DOHH2 (cell line): Measurements from ENCODE around the gene ZNF841.

Source experiments
- H3F3A ChIP-seq: fragments of 200-600 bp; sonication (generic), shearing (Covaris generic); 2 replicates; pipeline ENCODE4 v1.6.0; 2016; ENCODE audit warnings: antibody characterized with exemption, mild to moderate bottlenecking; ENCODE audit not compliant: control insufficient read depth, insufficient read depth
- H3K27ac ChIP-seq: fragments of 200-600 bp; sonication (generic); 2 replicates; pipeline ENCODE4 v1.5.1; 2014; ENCODE audit warnings: low read depth, mild to moderate bottlenecking, low read length, moderate library complexity
- H3K27me3 ChIP-seq: fragments of 200-600 bp; sonication (generic); 2 replicates; pipeline ENCODE4 v1.6.1; 2014; ENCODE audit warnings: mild to moderate bottlenecking, low read length, mixed read lengths; ENCODE audit not compliant: control insufficient read depth
- H3K36me3 ChIP-seq: fragments of 200-600 bp; sonication (generic); 2 replicates; pipeline ENCODE4 v1.6.1; 2014; ENCODE audit warnings: mild to moderate bottlenecking, low read length, moderate library complexity, mixed read lengths; ENCODE audit not compliant: control insufficient read depth
- H3K4me1 ChIP-seq: fragments of 200-600 bp; sonication (generic); 2 replicates; pipeline ENCODE4 v1.6.1; 2014; ENCODE audit warnings: mild to moderate bottlenecking, low read length, mixed read lengths; ENCODE audit not compliant: control insufficient read depth
- H3K4me2 ChIP-seq: fragments of 200-600 bp; sonication (generic); 2 replicates; pipeline ENCODE4 v1.6.0; 2014; ENCODE audit warnings: mild to moderate bottlenecking, low read length, moderate library complexity
- H3K4me3 ChIP-seq: fragments of 200-600 bp; sonication (generic); 2 replicates; pipeline ENCODE4 v1.5.1; 2014; ENCODE audit warnings: mild to moderate bottlenecking, low read length, mixed read lengths
- H3K79me2 ChIP-seq: fragments of 200-600 bp; sonication (generic); 2 replicates; pipeline ENCODE4 v1.6.1; 2014; ENCODE audit warnings: mild to moderate bottlenecking, low read length, mixed read lengths; ENCODE audit not compliant: control insufficient read depth
- H3K9me2 ChIP-seq: fragments of 200-600 bp; sonication (generic); replicated peaks from 2 replicates; pipeline ENCODE4 v1.6.1; 2014; ENCODE audit warnings: mild to moderate bottlenecking, low read length, mixed read lengths; ENCODE audit not compliant: control insufficient read depth
- H3K9me3 ChIP-seq: fragments of 200-600 bp; sonication (generic); 2 replicates; pipeline ENCODE4 v1.6.1; 2014; ENCODE audit warnings: antibody characterized with exemption, low read length, mixed read lengths; ENCODE audit not compliant: control insufficient read depth, insufficient read depth
- H4K20me1 ChIP-seq: fragments of 200-600 bp; sonication (generic); 2 replicates; pipeline ENCODE4 v1.6.0; 2014; ENCODE audit warnings: low read depth, mild to moderate bottlenecking, antibody characterized with exemption, low read length, moderate library complexity; ENCODE audit not compliant: control insufficient read depth, insufficient read depth
- CTCF ChIP-seq: fragments of 200-600 bp; sonication (generic); IDR thresholded peaks from one replicate; pipeline ENCODE4 v1.5.1; 2014; ENCODE audit warnings: antibody characterized with exemption, mild to moderate bottlenecking, low read depth, low read length; ENCODE audit not compliant: poor library complexity, severe bottlenecking
- EZH2phosphoT487 ChIP-seq: fragments of 200-600 bp; sonication (generic); IDR thresholded peaks from 2 replicates; pipeline ENCODE4 v1.6.1; 2017; ENCODE audit warnings: borderline replicate concordance, mild to moderate bottlenecking, antibody characterized with exemption, low read length, moderate library complexity, mixed read lengths

Gene ZNF841

GRCh38 chr19:52140032-52140710 lies 44.6 kb upstream of the ZNF841 start:
- no peak for TF ChIP-seq EZH2phosphoT487
- TF ChIP-seq CTCF = no peak
- H3F3A ChIP-seq = peaks cover 3% of the 10 kb centered on the region; the same call in 1 of the 2 replicates
- H3K27me3 ChIP-seq = no peaks in the 10 kb centered on the region
- peaks cover 16% of the 10 kb centered on the region for H3K4me1 ChIP-seq
- peak overlapping the region; percentile 86; the same call in 1 of the 2 replicates for H3K27ac ChIP-seq
- peak overlapping the region; percentile 97 for H3K4me3 ChIP-seq
- H4K20me1 ChIP-seq = no peaks in the 10 kb centered on the region
- peak overlapping the region; percentile 47 for H3K4me2 ChIP-seq
- H3K36me3 ChIP-seq = peaks cover 15% of the 10 kb centered on the region; the same call in 1 of the 2 replicates
- no peaks in the 10 kb centered on the region for H3K9me2 ChIP-seq
- peaks cover 27% of the 10 kb centered on the region for H3K9me3 ChIP-seq
- peaks cover 40% of the 10 kb centered on the region for H3K79me2 ChIP-seq

GRCh38 chr19:52139252-52140031 lies 43.9 kb upstream of the ZNF841 start, which contains the start of gene ZNF616:
ZNF616 (minus strand) TSS chr19:52139938; CDS start chr19:52130512, 9,426 bp downstream.
- no peaks in the 10 kb centered on the region for H3K9me2 ChIP-seq
- peaks cover 17% of the 10 kb centered on the region for H3K36me3 ChIP-seq
- H3K4me1 ChIP-seq = peaks cover 16% of the 10 kb centered on the region
- no peaks in the 10 kb centered on the region for H4K20me1 ChIP-seq
- peaks cover 34% of the 10 kb centered on the region for H3K9me3 ChIP-seq
- no peak for TF ChIP-seq EZH2phosphoT487
- TF ChIP-seq CTCF = peak; percentile 88
- H3F3A ChIP-seq = peaks cover 3% of the 10 kb centered on the region; the same call in 1 of the 2 replicates
- H3K4me2 ChIP-seq = peak within 1 kb of the TSS; percentile 93
- no peaks in the 10 kb centered on the region for H3K27me3 ChIP-seq
- H3K4me3 ChIP-seq = peak within 1 kb of the TSS; percentile 97
- H3K27ac ChIP-seq = peak within 1 kb of the TSS; percentile 86
- peaks cover 47% of the 10 kb centered on the region for H3K79me2 ChIP-seq

- peak overlapping the region; percentile 93 for H3K4me2 ChIP-seq
- H3K27me3 ChIP-seq = no peaks in the 10 kb centered on the region
- H3K4me3 ChIP-seq = peak overlapping the region; percentile 97
- H3F3A ChIP-seq = peaks cover 3% of the 10 kb centered on the region; the same call in 1 of the 2 replicates
- peaks cover 20% of the 10 kb centered on the region for H3K36me3 ChIP-seq
- peaks cover 16% of the 10 kb centered on the region for H3K4me1 ChIP-seq
- peak overlapping the region; percentile 86 for H3K27ac ChIP-seq
- peaks cover 52% of the 10 kb centered on the region for H3K79me2 ChIP-seq
- H3K9me3 ChIP-seq = peaks cover 39% of the 10 kb centered on the region
- TF ChIP-seq EZH2phosphoT487 (no peak), CTCF (no peak)
- H4K20me1 ChIP-seq = no peaks in the 10 kb centered on the region
- H3K9me2 ChIP-seq = no peaks in the 10 kb centered on the region
Observed at GRCh38 chr19:52138983-52139251, 43.4 kb upstream of the ZNF841 start.
